Stimulated activated naive CD4-positive, alpha-beta T cell treated with Interleukin-2 at 50 U/mL for 16 hours (primary cell): ENCODE data around the gene MARS2.
"Not testable (repeated sequence)": the region's sequence is repeated elsewhere in the genome, so short reads cannot be mapped to it uniquely, and the experiment has no call there.

Experiments
- DNase-seq: peaks from one replicate; lab custom pipeline; 2025; lab: John Stamatoyannopoulos, UW

The MARS2 gene

GRCh38 chr2:197706839-197707207, 1.7 kb downstream of the MARS2 start:
- DNase-seq: no peak

GRCh38 chr2:197707316-197708213, 2.4 kb downstream of the MARS2 start:
- DNase-seq: no peak

GRCh38 chr2:197708331-197708730, 3.2 kb downstream of the MARS2 start:
- DNase-seq: no peak

- not testable (repeated sequence) for DNase-seq
Measured at GRCh38 chr2:197709140-197709539, 4.0 kb downstream of the MARS2 start.

- DNase-seq: no peak
Measured at GRCh38 chr2:197710424-197711042, 5.4 kb downstream of the MARS2 start.

GRCh38 chr2:197711578-197711977, 6.4 kb downstream of the MARS2 start:
- no peak for DNase-seq

GRCh38 chr2:197713271-197713670, 8.1 kb downstream of the MARS2 start:
- no peak for DNase-seq

GRCh38 chr2:197717863-197718262, 12.7 kb downstream of the MARS2 start:
- DNase-seq: no peak

- DNase-seq: no peak
Measured at GRCh38 chr2:197727011-197727410, 21.8 kb downstream of the MARS2 start.

- DNase-seq: not testable (repeated sequence)
Measured at GRCh38 chr2:197728555-197729544, 23.7 kb downstream of the MARS2 start.

GRCh38 chr2:197740200-197740599, 35.0 kb downstream of the MARS2 start:
- no peak for DNase-seq
